ENCODE measurements around the gene CLIC4. TPM values are rescaled to one million over a fixed set of nuclear protein-coding genes. Genes with fewer than 3 reads are reported as not detected.

Gene CLIC4
- total and polyA plus RNA-seq, 10 of the 15 experiments (the other 5 are each of a cell fraction or from before 2014, with no cell fraction given) = 20.4 to 107 (median 69.6) TPM

DNA sequence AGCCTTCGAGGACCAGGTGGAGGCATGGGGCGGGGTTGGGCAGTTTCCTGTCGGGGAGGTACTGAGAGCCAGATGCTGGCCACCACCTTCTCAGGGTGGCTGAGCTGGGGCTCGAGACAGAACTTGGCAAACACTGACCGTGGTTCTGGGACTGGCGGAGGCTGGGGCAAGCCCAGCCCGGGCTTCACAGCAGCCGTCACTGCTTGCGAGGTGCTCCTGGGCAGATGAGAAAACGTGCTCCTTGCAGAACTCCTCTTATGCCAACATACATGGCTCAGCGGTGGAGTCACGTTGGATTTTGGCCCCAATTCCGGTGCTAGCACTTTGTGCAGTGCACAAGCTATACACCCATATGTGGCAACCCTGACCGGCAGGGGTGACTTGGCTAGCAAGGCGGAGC lies 115.6 kb downstream of the CLIC4 start:
- H3K79me2 ChIP-seq (ENCODE audit: control insufficient read depth, insufficient read depth, low read length) = no peaks in the 10 kb centered on the region
- ChIA-PET RAD21 (ENCODE audit: unreplicated experiment) (interaction anchor here (1.6 kb wide), 1 partner anchor 13 kb away, joined by 4 read pairs; no protein-coding TSS in a partner anchor), SMC1A (ENCODE audit: uncharacterized antibody, unreplicated experiment) (interaction anchor here (1.0 kb wide), 1 partner anchor 13 kb away, joined by 4 read pairs; no protein-coding TSS in a partner anchor), CTCF (interaction anchor here (0.9 to 3.9 kb wide), 3 partner anchors 11 to 38 kb away, joined by 4 to 15 read pairs (median 7); no protein-coding TSS in a partner anchor), POLR2A (no interaction called here)
- ATAC-seq = no peak
- FAIRE-seq = no peak
- H3K4me1 ChIP-seq (ENCODE audit: control insufficient read depth, insufficient read depth, low read length) = peaks cover 5% of the 10 kb centered on the region
- H4K20me1 ChIP-seq (ENCODE audit: control insufficient read depth, insufficient read depth) = no peaks in the 10 kb centered on the region
- in situ Hi-C loops (cut with MboI) (no loop called here), intact Hi-C loops (cut with micrococcal nuclease; ENCODE audit: unreplicated experiment) (no loop called here)
- H3K9me3 ChIP-seq (replicated peaks; ENCODE audit: control insufficient read depth, insufficient read depth, low read length) = no peaks in the 10 kb centered on the region; the same call in 2 of the 3 replicates
- no TSS peak for BruUV-seq (replicated peaks)
- H2AFZ ChIP-seq (ENCODE audit: control insufficient read depth, low read depth, low read length) = no peak overlapping the region
- H3K27me3 ChIP-seq (replicated peaks in 1 of 2; ENCODE audit: control insufficient read depth in 2 of 2, insufficient read depth in 2 of 2, low read length in 1 of 2) = peaks cover 0 to 3% of the 10 kb centered on the region in 2 experiments; a peak in 1 of 4 replicates
- no peak overlapping the region for H3K4me3 ChIP-seq
- TF ChIP-seq SIN3A (IDR thresholded peaks at IDR 0.05; ENCODE audit: low read depth, low read length) (no peak), BACH1 (IDR thresholded peaks at IDR 0.05; ENCODE audit: borderline replicate concordance) (no peak), KLF5 (IDR thresholded peaks at IDR 0.05; ENCODE audit: partially characterized antibody) (no peak), IRF4 (IDR thresholded peaks at IDR 0.05; ENCODE audit: low read depth, low read length) (no peak), STAT1 (conservative IDR thresholded peaks at IDR 0.05) (no peak), TBL1XR1 (IDR thresholded peaks at IDR 0.05; ENCODE audit: low read depth, low read length) (no peak), EP300 (IDR thresholded peaks at IDR 0.05; ENCODE audit: borderline replicate concordance in 1 of 2, control insufficient read depth in 1 of 2, low read depth in 2 of 2, low read length in 2 of 2) (no peak), HSF1 (IDR thresholded peaks at IDR 0.05; ENCODE audit: low read depth, low read length) (no peak), ATF3 (IDR thresholded peaks at IDR 0.05; ENCODE audit: borderline replicate concordance, extremely low read depth, low read depth, low read length) (no peak), SRF (IDR thresholded peaks at IDR 0.05; ENCODE audit: low read depth in 2 of 2, low read length in 2 of 2) (no peak)
- TF ChIP-seq, protein P1, sequence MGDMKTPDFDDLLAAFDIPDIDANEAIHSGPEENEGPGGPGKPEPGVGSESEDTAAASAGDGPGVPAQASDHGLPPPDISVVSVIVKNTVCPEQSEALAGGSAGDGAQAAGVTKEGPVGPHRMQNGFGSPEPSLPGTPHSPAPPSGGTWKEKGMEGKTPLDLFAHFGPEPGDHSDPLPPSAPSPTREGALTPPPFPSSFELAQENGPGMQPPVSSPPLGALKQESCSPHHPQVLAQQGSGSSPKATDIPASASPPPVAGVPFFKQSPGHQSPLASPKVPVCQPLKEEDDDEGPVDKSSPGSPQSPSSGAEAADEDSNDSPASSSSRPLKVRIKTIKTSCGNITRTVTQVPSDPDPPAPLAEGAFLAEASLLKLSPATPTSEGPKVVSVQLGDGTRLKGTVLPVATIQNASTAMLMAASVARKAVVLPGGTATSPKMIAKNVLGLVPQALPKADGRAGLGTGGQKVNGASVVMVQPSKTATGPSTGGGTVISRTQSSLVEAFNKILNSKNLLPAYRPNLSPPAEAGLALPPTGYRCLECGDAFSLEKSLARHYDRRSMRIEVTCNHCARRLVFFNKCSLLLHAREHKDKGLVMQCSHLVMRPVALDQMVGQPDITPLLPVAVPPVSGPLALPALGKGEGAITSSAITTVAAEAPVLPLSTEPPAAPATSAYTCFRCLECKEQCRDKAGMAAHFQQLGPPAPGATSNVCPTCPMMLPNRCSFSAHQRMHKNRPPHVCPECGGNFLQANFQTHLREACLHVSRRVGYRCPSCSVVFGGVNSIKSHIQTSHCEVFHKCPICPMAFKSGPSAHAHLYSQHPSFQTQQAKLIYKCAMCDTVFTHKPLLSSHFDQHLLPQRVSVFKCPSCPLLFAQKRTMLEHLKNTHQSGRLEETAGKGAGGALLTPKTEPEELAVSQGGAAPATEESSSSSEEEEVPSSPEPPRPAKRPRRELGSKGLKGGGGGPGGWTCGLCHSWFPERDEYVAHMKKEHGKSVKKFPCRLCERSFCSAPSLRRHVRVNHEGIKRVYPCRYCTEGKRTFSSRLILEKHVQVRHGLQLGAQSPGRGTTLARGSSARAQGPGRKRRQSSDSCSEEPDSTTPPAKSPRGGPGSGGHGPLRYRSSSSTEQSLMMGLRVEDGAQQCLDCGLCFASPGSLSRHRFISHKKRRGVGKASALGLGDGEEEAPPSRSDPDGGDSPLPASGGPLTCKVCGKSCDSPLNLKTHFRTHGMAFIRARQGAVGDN (IDR thresholded peaks at IDR 0.05) = no peak
- no peak overlapping the region for H3K4me2 ChIP-seq (ENCODE audit: control insufficient read depth, insufficient read depth)
- no peak overlapping the region for H3K9ac ChIP-seq (ENCODE audit: control insufficient read depth, insufficient read depth, low read length)
- DNase-seq (ENCODE audit: low read depth, low spot score) = no peak
- H3K36me3 ChIP-seq (ENCODE audit: control insufficient read depth in 2 of 2, insufficient read depth in 2 of 2, low read length in 1 of 2) = no peaks in the 10 kb centered on the region
- WGBS (ENCODE audit: insufficient coverage, insufficient replicate concordance, low lambda C conversion rate, missing lambda C conversion rate) = 64% methylated on average over 15 of the region's 15 CpGs
- no peak overlapping the region for H3K27ac ChIP-seq (ENCODE audit: control insufficient read depth, insufficient read depth)
